T47D (cell line): ENCODE results near the gene PCDHA10.
A peak's percentile ranks its signal among the peaks of the same experiment; 100 is the strongest.
"Not testable (repeated sequence)": the region's sequence is repeated elsewhere in the genome, so short reads cannot be mapped to it uniquely, and the experiment has no call there.

Source experiments
- DNase-seq, 2 experiments: peaks; one replicate each; pipeline versions ENCODE4 v3.0.0 to v3.0.0-alpha.2; 2011 to 2012; ENCODE audit warnings: low read depth in 1 of 2, low spot score in 1 of 2
- JUND ChIP-seq: IDR thresholded peaks from 2 replicates; pipeline ENCODE4 v1.6.1; 2012; ENCODE audit warnings: low read depth
- in situ Hi-C: cut with HindIII; loops from 2 replicates; pipeline ENCODE4 v1.10.0; 2016; ENCODE audit warnings: low sequenced_read_pairs, low pct_unique_long_range_greater_than_20kb

Gene PCDHA10, protein sequence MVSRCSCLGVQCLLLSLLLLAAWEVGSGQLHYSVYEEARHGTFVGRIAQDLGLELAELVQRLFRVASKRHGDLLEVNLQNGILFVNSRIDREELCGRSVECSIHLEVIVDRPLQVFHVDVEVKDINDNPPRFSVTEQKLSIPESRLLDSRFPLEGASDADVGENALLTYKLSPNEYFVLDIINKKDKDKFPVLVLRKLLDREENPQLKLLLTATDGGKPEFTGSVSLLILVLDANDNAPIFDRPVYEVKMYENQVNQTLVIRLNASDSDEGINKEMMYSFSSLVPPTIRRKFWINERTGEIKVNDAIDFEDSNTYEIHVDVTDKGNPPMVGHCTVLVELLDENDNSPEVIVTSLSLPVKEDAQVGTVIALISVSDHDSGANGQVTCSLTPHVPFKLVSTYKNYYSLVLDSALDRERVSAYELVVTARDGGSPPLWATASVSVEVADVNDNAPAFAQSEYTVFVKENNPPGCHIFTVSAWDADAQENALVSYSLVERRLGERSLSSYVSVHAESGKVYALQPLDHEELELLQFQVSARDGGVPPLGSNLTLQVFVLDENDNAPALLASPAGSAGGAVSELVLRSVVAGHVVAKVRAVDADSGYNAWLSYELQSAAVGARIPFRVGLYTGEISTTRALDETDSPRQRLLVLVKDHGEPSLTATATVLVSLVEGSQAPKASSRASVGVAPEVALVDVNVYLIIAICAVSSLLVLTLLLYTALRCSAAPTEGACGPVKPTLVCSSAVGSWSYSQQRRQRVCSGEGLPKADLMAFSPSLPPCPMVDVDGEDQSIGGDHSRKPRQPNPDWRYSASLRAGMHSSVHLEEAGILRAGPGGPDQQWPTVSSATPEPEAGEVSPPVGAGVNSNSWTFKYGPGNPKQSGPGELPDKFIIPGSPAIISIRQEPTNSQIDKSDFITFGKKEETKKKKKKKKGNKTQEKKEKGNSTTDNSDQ

DNA sequence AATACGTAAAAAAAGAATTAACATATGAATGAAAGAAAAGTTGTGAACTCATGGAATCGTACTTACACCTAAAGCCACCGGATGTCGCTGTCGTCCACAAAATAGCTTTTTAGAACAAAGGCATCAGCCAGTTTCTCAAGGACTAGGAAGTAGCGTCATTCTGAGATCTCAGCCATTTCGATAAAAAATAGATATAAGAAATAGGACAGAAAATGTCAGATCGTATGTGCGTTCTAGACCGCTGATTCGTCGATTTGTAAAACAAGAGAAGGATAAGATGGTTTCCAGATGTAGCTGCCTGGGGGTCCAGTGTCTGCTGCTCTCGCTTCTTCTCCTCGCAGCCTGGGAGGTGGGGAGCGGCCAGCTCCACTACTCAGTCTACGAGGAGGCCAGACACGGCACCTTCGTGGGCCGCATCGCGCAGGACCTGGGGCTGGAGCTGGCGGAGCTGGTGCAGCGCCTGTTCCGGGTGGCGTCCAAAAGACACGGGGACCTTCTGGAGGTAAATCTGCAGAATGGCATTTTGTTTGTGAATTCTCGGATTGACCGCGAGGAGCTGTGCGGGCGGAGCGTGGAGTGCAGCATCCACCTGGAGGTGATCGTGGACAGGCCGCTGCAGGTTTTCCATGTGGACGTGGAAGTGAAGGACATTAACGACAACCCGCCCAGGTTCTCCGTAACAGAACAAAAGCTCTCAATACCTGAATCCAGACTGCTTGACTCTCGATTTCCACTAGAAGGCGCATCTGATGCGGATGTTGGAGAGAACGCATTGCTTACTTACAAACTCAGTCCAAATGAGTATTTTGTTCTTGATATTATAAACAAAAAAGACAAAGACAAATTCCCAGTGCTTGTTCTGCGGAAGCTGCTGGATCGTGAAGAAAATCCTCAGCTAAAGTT, at the start of gene PCDHA10:
Gene PCDHA10 (plus strand): TSS at position 126 of the 903 bp plus-strand sequence. CDS start 152 bp downstream, at position 278.
- no peak for TF ChIP-seq JUND
- peak in 1 of 2 experiments; percentile 12 for DNase-seq
- in situ Hi-C loops: no loop called here

- no peak for TF ChIP-seq JUND
- DNase-seq: peak in 1 of 2 experiments; percentile 86
- in situ Hi-C loops: no loop called here
These were observed 48.6 kb upstream of the PCDHA10 start, which contains the start of gene PCDHA4 for GRCh38 chr5:140806834-140807775. PCDHA4 (plus strand) TSS chr5:140807068.

- DNase-seq, in situ Hi-C loops: not testable (repeated sequence)
These were observed 47.3 kb upstream of the PCDHA10 start for GRCh38 chr5:140808241-140808888.

DNA sequence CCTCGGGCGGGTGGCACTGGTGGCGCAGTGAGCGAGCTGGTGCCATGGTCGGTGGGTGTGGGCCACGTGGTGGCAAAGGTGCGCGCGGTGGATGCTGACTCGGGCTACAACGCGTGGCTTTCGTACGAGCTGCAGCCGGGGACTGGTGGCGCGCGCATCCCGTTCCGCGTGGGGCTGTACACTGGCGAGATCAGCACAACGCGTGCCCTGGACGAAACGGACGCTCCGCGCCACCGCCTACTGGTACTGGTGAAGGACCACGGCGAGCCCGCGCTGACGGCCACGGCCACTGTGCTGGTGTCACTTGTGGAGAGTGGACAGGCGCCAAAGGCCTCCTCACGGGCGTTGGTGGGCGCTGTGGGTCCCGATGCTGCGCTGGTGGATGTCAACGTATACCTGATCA, 46.8 kb upstream of the PCDHA10 start:
- no peak for TF ChIP-seq JUND
- in situ Hi-C loops: no loop called here
- no peak for DNase-seq

GRCh38 chr5:140821375-140822280, 34.1 kb upstream of the PCDHA10 start, which contains the start of gene PCDHA5:
PCDHA5 (plus strand) TSS chr5:140821613.
- in situ Hi-C loops: no loop called here
- peak; percentile 90 to 91 for DNase-seq
- no peak for TF ChIP-seq JUND

DNA sequence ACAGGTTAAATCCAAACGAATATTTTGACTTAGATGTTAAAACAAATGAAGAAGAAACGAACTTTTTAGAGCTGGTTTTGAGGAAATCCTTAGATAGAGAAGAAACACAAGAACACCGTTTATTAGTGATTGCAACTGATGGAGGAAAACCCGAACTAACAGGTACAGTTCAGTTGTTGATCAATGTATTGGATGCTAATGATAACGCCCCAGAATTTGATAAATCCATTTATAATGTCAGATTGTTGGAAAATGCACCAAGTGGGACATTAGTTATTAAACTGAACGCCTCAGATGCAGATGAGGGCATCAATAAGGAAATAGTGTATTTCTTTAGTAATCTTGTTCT, 33.4 kb upstream of the PCDHA10 start:
- DNase-seq: no peak
- no peak for TF ChIP-seq JUND
- in situ Hi-C loops: no loop called here

DNA sequence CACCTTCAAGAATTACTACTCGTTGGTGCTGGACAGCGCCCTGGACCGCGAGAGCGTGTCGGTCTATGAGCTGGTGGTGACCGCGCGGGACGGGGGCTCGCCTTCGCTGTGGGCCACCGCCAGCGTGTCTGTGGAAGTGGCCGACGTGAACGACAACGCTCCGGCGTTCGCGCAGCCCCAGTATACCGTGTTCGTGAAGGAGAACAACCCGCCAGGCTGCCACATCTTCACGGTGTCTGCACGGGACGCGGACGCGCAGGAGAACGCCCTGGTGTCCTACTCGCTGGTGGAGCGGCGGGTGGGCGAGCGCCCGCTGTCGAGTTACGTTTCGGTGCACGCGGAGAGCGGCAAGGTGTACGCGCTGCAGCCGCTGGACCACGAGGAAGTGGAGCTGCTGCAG, 32.7 kb upstream of the PCDHA10 start:
- in situ Hi-C loops, DNase-seq: not testable (repeated sequence)

- DNase-seq: no peak
- no peak for TF ChIP-seq JUND
- in situ Hi-C loops: no loop called here
These were observed 32.2 kb upstream of the PCDHA10 start for GRCh38 chr5:140823475-140823874.

GRCh38 chr5:140827704-140828361, 27.9 kb upstream of the PCDHA10 start, which contains the start of gene PCDHA6:
PCDHA6 (plus strand) TSS chr5:140827960; CDS start chr5:140828092, 132 bp downstream.
- no peak for DNase-seq
- in situ Hi-C loops: no loop called here
- TF ChIP-seq JUND: no peak
